ENCODE measurements around the gene ABCB9. TPM values are rescaled to one million over a fixed set of nuclear protein-coding genes. Genes with fewer than 3 reads are reported as not detected.

ABCB9 gene
- total RNA-seq, 1 experiment from 2014 or later, result 14.7 TPM

DNA sequence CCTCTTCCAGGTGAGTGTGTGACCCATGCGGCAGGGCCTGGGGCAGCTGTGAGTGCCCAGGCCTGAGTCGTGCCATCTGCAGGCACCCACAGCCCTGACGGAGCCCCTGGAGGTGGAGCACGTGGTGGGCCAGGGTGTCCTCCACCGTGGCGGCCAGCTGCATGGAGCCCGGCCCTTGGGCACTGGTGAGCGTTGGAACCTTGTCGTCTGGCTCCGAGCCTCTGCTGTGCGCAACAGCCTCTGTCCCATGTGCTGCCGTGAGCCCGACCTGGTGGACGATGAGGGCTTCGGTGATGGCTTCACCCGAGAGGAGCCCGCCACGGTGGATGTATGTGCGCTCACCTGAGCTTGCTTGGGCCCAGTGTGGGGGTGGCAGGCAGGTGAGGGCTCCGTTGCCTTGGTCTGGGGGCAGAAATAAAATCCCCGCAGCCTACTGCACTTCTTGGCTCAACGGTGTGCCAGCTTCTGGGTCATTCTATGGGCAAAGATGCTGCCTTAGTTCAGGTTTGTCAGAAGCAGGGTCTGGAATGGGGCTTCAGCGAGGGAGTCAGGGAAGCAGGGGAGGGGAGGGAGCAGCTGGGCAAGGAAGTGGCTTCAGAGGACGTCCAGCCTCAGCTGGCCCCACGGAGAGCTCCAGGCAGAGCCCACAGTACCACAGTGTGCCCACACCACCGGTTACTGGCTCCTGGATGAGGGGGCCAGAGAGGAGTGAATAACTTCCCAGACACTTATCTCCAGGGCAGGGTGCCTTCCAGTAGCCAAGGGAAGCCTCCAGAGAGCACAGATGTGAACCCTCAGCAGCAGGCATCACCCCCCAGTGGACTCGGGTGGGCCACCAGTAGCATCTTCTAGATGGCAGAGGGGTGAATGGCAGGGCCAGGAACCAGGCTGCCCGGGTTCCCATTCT lies 13.0 kb upstream of the ABCB9 start:
- H4K20me1 ChIP-seq (ENCODE audit: insufficient read depth), result no peaks in the 10 kb centered on the region
- H3K27ac ChIP-seq (ENCODE audit: low read depth, low read length), result peak overlapping the region; percentile 88
- H3K36me3 ChIP-seq (ENCODE audit: control insufficient read depth in 1 of 2, insufficient read depth in 2 of 2, low read length in 2 of 2), result peaks cover 2 to 7% of the 10 kb centered on the region in 2 experiments; a peak in 3 of 4 replicates
- ChIA-PET CTCF (no interaction called here), POLR2A (interaction anchor here (0.8 to 1.0 kb wide), 2 partner anchors 8 to 254 kb away, joined by 3 to 4 read pairs; partner anchors contain the start of genes MPHOSPH9 and MTRFR), RAD21 (ENCODE audit: low non-redundant PET in 1 of 2, low total read pairs in 2 of 2, uncharacterized antibody in 2 of 2, unreplicated experiment in 2 of 2) (no interaction called here)
- H3K9me2 ChIP-seq (ENCODE audit: insufficient read depth), result no peaks in the 10 kb centered on the region
- no peak for DNase-seq (ENCODE audit: low read depth, low spot score)
- TF ChIP-seq SIN3A (IDR thresholded peaks at IDR 0.05; ENCODE audit: low read depth), result no peak
- H3K4me3 ChIP-seq (replicated peaks in 1 of 2; ENCODE audit: low read depth in 1 of 2, low read length in 2 of 2), result peak overlapping the region; percentile 90 to 91
- H3K9ac ChIP-seq (ENCODE audit: low read length), result peak overlapping the region; percentile 92
- no TSS peak for BruUV-seq (replicated peaks)
- H2AFZ ChIP-seq (ENCODE audit: low read depth, low read length, poor library complexity, severe bottlenecking), result no peak overlapping the region
- intact Hi-C loops (cut with micrococcal nuclease), result loop anchor here (10.0 kb wide), 1 partner anchor 166 kb away; no protein-coding TSS in a partner anchor
- H3K27me3 ChIP-seq (ENCODE audit: insufficient read depth, low read length), result no peaks in the 10 kb centered on the region
- H3K9me3 ChIP-seq (ENCODE audit: control insufficient read depth in 1 of 2, insufficient read depth in 1 of 2, low read depth in 1 of 2, low read length in 2 of 2), result no peaks in the 10 kb centered on the region
- peaks cover 21 to 33% of the 10 kb centered on the region in 2 experiments for H3K4me1 ChIP-seq (ENCODE audit: control insufficient read depth in 1 of 2, insufficient read depth in 2 of 2, low read length in 2 of 2)
- ATAC-seq, result no peak
- peaks cover 48% of the 10 kb centered on the region for H3K79me2 ChIP-seq (ENCODE audit: insufficient read depth, low read length)
- peak overlapping the region; percentile 100 for H3K4me2 ChIP-seq (ENCODE audit: low read length)

DNA sequence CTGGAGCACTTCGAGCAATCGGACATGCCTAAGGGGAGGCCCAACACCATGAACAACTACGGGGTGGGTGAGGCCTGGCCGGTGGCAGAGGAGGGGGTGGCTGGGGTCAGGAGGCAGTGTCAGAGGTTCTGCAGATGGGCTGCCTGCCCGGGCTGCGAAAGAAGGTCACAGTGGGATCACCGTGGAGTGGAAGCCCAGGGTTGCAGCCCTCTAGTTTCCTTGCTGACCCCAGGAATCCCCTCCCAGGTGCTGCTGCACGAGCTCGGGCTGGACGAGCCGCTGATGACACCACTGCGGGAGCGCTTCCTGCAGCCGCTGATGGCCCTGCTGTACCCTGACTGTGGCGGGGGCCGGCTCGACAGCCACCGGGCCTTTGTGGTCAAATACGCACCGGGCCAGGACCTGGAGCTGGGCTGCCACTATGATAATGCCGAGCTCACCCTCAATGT lies 12.3 kb upstream of the ABCB9 start:
- Histone ChIP-seq H3K27ac (ENCODE audit: low read depth, low read length) (no peak overlapping the region; the same call in 1 of the 2 replicates), H3K9me3 (ENCODE audit: control insufficient read depth in 1 of 2, insufficient read depth in 1 of 2, low read depth in 1 of 2, low read length in 2 of 2) (no peaks in the 10 kb centered on the region), H3K9me2 (ENCODE audit: insufficient read depth) (no peaks in the 10 kb centered on the region), H3K9ac (ENCODE audit: low read length) (no peak overlapping the region), H4K20me1 (ENCODE audit: insufficient read depth) (no peaks in the 10 kb centered on the region), H3K79me2 (ENCODE audit: insufficient read depth, low read length) (peaks cover 48% of the 10 kb centered on the region), H3K36me3 (ENCODE audit: control insufficient read depth in 1 of 2, insufficient read depth in 2 of 2, low read length in 2 of 2) (peaks cover 2 to 7% of the 10 kb centered on the region in 2 experiments; a peak in 3 of 4 replicates), H3K27me3 (ENCODE audit: insufficient read depth, low read length) (no peaks in the 10 kb centered on the region), H3K4me2 (ENCODE audit: low read length) (no peak overlapping the region), H3K4me1 (ENCODE audit: control insufficient read depth in 1 of 2, insufficient read depth in 2 of 2, low read length in 2 of 2) (peaks cover 21 to 37% of the 10 kb centered on the region in 2 experiments), H3K4me3 (replicated peaks in 1 of 2; ENCODE audit: low read depth in 1 of 2, low read length in 2 of 2) (no peak overlapping the region), H2AFZ (ENCODE audit: low read depth, low read length, poor library complexity, severe bottlenecking) (no peak overlapping the region)
- TF ChIP-seq JUND (IDR thresholded peaks at IDR 0.05) (no peak), EGR1 (IDR thresholded peaks at IDR 0.05; ENCODE audit: low read depth) (no peak)
- no peak for DNase-seq (ENCODE audit: low read depth, low spot score)
- intact Hi-C loops (cut with micrococcal nuclease), result loop anchor here (10.0 kb wide), 1 partner anchor 166 kb away; no protein-coding TSS in a partner anchor
- no peak for ATAC-seq
- ChIA-PET POLR2A (no interaction called here), RAD21 (ENCODE audit: low non-redundant PET in 1 of 2, low total read pairs in 2 of 2, uncharacterized antibody in 2 of 2, unreplicated experiment in 2 of 2) (no interaction called here), CTCF (no interaction called here)
- BruUV-seq (replicated peaks), result no TSS peak

Data from HCT116 (cell line).